HepG2 (cell line): ENCODE measurements around the gene U2AF1L4. TPM values are rescaled to one million over a fixed set of nuclear protein-coding genes. Genes with fewer than 3 reads are reported as not detected.

Source experiments
- AGO2 ChIP-seq: fragments of 200-400 bp; formaldehyde crosslinking; optimal IDR thresholded peaks from 2 replicates; pipeline ENCODE3; 2017; ENCODE audit warnings: mild to moderate bottlenecking, low read depth, low read length, moderate library complexity
- ATF7 ChIP-seq, 2 experiments: fragments of 450-650 bp in 1 of 2; sonication (generic) in 1 of 2; formaldehyde crosslinking in 1 of 2; IDR thresholded peaks; 2 replicates each; pipeline versions ENCODE4 v1.4.0 to v1.6.1; 2016 to 2020; ENCODE audit warnings: antibody characterized with exemption in 1 of 2, mild to moderate bottlenecking in 1 of 2, missing genetic modification reagents in 1 of 2
- ATF7-NPFF ChIP-seq: sonication (generic); formaldehyde crosslinking; IDR thresholded peaks from 2 replicates; pipeline ENCODE4 v1.8.1; 2023; ENCODE audit warnings: mild to moderate bottlenecking, low read depth, missing genetic modification reagents, moderate library complexity
- SNAPC5 ChIP-seq: sonication (generic); formaldehyde crosslinking; IDR thresholded peaks from 2 replicates; pipeline ENCODE4 v1.8.1; 2023; ENCODE audit warnings: mild to moderate bottlenecking, missing genetic modification reagents, borderline replicate concordance
- SSRP1 ChIP-seq: IDR thresholded peaks from 2 replicates; pipeline ENCODE4 v1.6.1; 2016; ENCODE audit warnings: control low read depth
- TBX3 ChIP-seq: fragments of 450-650 bp; IDR thresholded peaks from 2 replicates; pipeline ENCODE4 v1.6.1; 2017; ENCODE audit warnings: antibody characterized with exemption, mild to moderate bottlenecking, inconsistent platforms, borderline replicate concordance
- THAP7 ChIP-seq: sonication (generic); formaldehyde crosslinking; IDR thresholded peaks from 2 replicates; pipeline ENCODE4 v1.8.1; 2023; ENCODE audit warnings: mild to moderate bottlenecking, missing genetic modification reagents
- ZBTB4 ChIP-seq: sonication (generic); formaldehyde crosslinking; IDR thresholded peaks from 2 replicates; pipeline ENCODE4 v1.4.0; 2020; ENCODE audit warnings: missing genetic modification reagents, mild to moderate bottlenecking, borderline replicate concordance
- ZBTB46 ChIP-seq: sonication (generic); formaldehyde crosslinking; IDR thresholded peaks from 2 replicates; pipeline ENCODE4 v1.4.0; 2020; ENCODE audit warnings: mild to moderate bottlenecking, missing genetic modification reagents, borderline replicate concordance
- ZNF251 ChIP-seq: sonication (generic); formaldehyde crosslinking; IDR thresholded peaks from 2 replicates; pipeline ENCODE4 v1.9.0; 2021; ENCODE audit warnings: mild to moderate bottlenecking, missing genetic modification reagents
- ZNF317 ChIP-seq: sonication (generic); formaldehyde crosslinking; IDR thresholded peaks from 2 replicates; pipeline ENCODE4 v1.5.0; 2020; ENCODE audit warnings: mild to moderate bottlenecking, missing genetic modification reagents
- ZNF569 ChIP-seq: sonication (generic); formaldehyde crosslinking; IDR thresholded peaks from 2 replicates; pipeline ENCODE4 v1.5.0; 2020; ENCODE audit warnings: mild to moderate bottlenecking, missing genetic modification reagents, moderate library complexity, borderline replicate concordance
- ZNF709 ChIP-seq: sonication (generic); formaldehyde crosslinking; IDR thresholded peaks from 2 replicates; pipeline ENCODE4 v1.5.0; 2020; ENCODE audit warnings: mild to moderate bottlenecking, missing genetic modification reagents
- ZNF770 ChIP-seq: sonication (generic); formaldehyde crosslinking; IDR thresholded peaks from 2 replicates; pipeline ENCODE4 v1.5.0; 2020; ENCODE audit warnings: mild to moderate bottlenecking, missing genetic modification reagents
- ZNF775 ChIP-seq: sonication (generic); formaldehyde crosslinking; IDR thresholded peaks from 2 replicates; pipeline ENCODE4 v1.4.0; 2020; ENCODE audit warnings: missing genetic modification reagents, mild to moderate bottlenecking, moderate library complexity, borderline replicate concordance
- ZNF784 ChIP-seq: sonication (generic); formaldehyde crosslinking; IDR thresholded peaks from 2 replicates; pipeline ENCODE4 v1.5.1; 2020; ENCODE audit warnings: missing genetic modification reagents, mild to moderate bottlenecking, borderline replicate concordance
- polyA plus RNA-seq, 8 experiments: library from polyadenylated mRNA; depleted of rRNA in 3 of 8; stranded (reverse) in 7 of 8; unstranded in 1 of 8; fragments of >200 nt; fragmentation: Illumina TruSeq in 4 of 8; extraction: Trizol in 4 of 8; gene quantifications; 2 replicates each; pipeline versions ENCODE4 v1.2.1 to v1.2.3, GENCODE V29; 2011 to 2016; ENCODE audit warnings: low read depth in 4 of 8, missing spikeins in 1 of 8, mixed read lengths in 1 of 8; ENCODE audit not compliant: insufficient read depth in 1 of 8
- total RNA-seq, 5 experiments: library from RNA; depleted of rRNA; stranded (reverse); fragments of >200 nt; fragmentation: Illumina TruSeq; extraction: Trizol; gene quantifications; 2 replicates each; pipeline ENCODE4 v1.2.3, GENCODE V29; 2016; ENCODE audit warnings: low read depth in 1 of 5

U2AF1L4 gene
- total and polyA plus RNA-seq, 2 of the 13 experiments (the other 11 are each of a cell fraction or from before 2014, with no cell fraction given): 7.9 to 15.4 TPM

- TF ChIP-seq ZBTB46 (CRISPR knock-in tag) (0 out of 2 replicates have a peak, but pooled peaks have one; percentile 27), ATF7-NPFF (peak; percentile 45; the same call in 1 of the 2 replicates), ATF7 (IDR thresholded peaks at IDR 0.05) (no peak), ATF7 (CRISPR knock-in tag; IDR thresholded peaks at IDR 0.05) (no peak), TBX3 (0 out of 2 replicates have a peak, but pooled peaks have one; percentile 6), AGO2 (no peak), ZNF784 (CRISPR knock-in tag) (peak; percentile 87), ZNF770 (CRISPR knock-in tag) (no peak), ZNF775 (CRISPR knock-in tag) (no peak), THAP7 (CRISPR knock-in tag) (peak; percentile 94), ZNF569 (CRISPR knock-in tag) (no peak), SNAPC5 (CRISPR knock-in tag) (0 out of 2 replicates have a peak, but pooled peaks have one; percentile 8), SSRP1 (CRISPR knock-in tag) (no peak), ZNF317 (0 out of 2 replicates have a peak, but pooled peaks have one; percentile 55), ZBTB4 (CRISPR knock-in tag) (0 out of 2 replicates have a peak, but pooled peaks have one; percentile 32), ZNF251 (CRISPR knock-in tag) (no peak), ZNF709 (no peak)
Observed at GRCh38 chr19:35702223-35703012, 42.8 kb downstream of the U2AF1L4 start (continued).
